Loucy (cell line): ENCODE data around the gene FOXM1.

Experiments
- H2AFZ ChIP-seq: fragments of 200-600 bp; sonication (generic); 2 replicates; pipeline ENCODE4 v1.6.0; 2016; ENCODE audit warnings: antibody characterized with exemption, mild to moderate bottlenecking, low read length, moderate library complexity
- H3F3A ChIP-seq: fragments of 200-600 bp; 2 replicates; pipeline ENCODE4 v1.6.0; 2016; ENCODE audit warnings: antibody characterized with exemption, low read depth, mild to moderate bottlenecking
- H3K27me3 ChIP-seq: fragments of 200-600 bp; sonication (generic); 2 replicates; pipeline ENCODE4 v1.6.1; 2014; ENCODE audit warnings: low read length, mild to moderate bottlenecking; ENCODE audit not compliant: insufficient read depth, poor library complexity, severe bottlenecking
- H3K36me3 ChIP-seq: fragments of 200-600 bp; sonication (generic); 2 replicates; pipeline ENCODE4 v1.6.1; 2016; ENCODE audit warnings: low read length; ENCODE audit not compliant: insufficient read depth
- H3K4me1 ChIP-seq: fragments of 200-600 bp; sonication (generic); 2 replicates; pipeline ENCODE4 v1.5.1; 2014; ENCODE audit warnings: low read length, mild to moderate bottlenecking; ENCODE audit not compliant: insufficient read depth, poor library complexity, severe bottlenecking
- H3K4me2 ChIP-seq: fragments of 200-600 bp; sonication (generic); 2 replicates; pipeline ENCODE4 v1.6.0; 2014; ENCODE audit warnings: antibody characterized with exemption, low read length, low read depth, mild to moderate bottlenecking; ENCODE audit not compliant: poor library complexity, severe bottlenecking
- H3K4me3 ChIP-seq: fragments of 200-600 bp; sonication (generic); 2 replicates; pipeline ENCODE4 v1.5.1; 2014; ENCODE audit warnings: low read length, mild to moderate bottlenecking, mixed read lengths; ENCODE audit not compliant: poor library complexity, severe bottlenecking
- H3K79me2 ChIP-seq: fragments of 200-600 bp; sonication (generic); 2 replicates; pipeline ENCODE4 v1.6.1; 2014; ENCODE audit warnings: low read length; ENCODE audit not compliant: insufficient read depth
- H3K9ac ChIP-seq: fragments of 200-600 bp; sonication (generic); 2 replicates; pipeline ENCODE4 v1.6.0; 2014; ENCODE audit warnings: mild to moderate bottlenecking, low read depth, low read length, moderate library complexity; ENCODE audit not compliant: poor library complexity, severe bottlenecking
- H3K9me2 ChIP-seq: fragments of 200-600 bp; sonication (generic); replicated peaks from 2 replicates; pipeline ENCODE4 v1.6.1; 2016; ENCODE audit warnings: low read depth, low read length, mixed read lengths
- H3K9me3 ChIP-seq: fragments of 200-600 bp; sonication (generic); 2 replicates; pipeline ENCODE4 v1.6.1; 2014; ENCODE audit warnings: mild to moderate bottlenecking, antibody characterized with exemption, low read length, low read depth; ENCODE audit not compliant: insufficient read depth
- H4K20me1 ChIP-seq: fragments of 200-600 bp; sonication (generic); 2 replicates; pipeline ENCODE4 v1.6.0; 2014; ENCODE audit warnings: antibody characterized with exemption, low read length, mild to moderate bottlenecking; ENCODE audit not compliant: insufficient read depth, poor library complexity, severe bottlenecking
- CTCF ChIP-seq: fragments of 200-600 bp; sonication (generic); conservative IDR thresholded peaks from 2 replicates; pipeline ENCODE4 v1.5.1; 2014; ENCODE audit warnings: mild to moderate bottlenecking, antibody characterized with exemption, low read length
- EZH2phosphoT487 ChIP-seq: fragments of 200-600 bp; IDR thresholded peaks from 2 replicates; pipeline ENCODE4 v1.6.1; 2018; ENCODE audit warnings: antibody characterized with exemption, mild to moderate bottlenecking, moderate library complexity, borderline replicate concordance

The FOXM1 gene

GRCh38 chr12:2844786-2845185, 32.2 kb downstream of the FOXM1 start:
- no peak overlapping the region for H3K9ac ChIP-seq
- no peak overlapping the region for H3K4me2 ChIP-seq
- H2AFZ ChIP-seq, result no peak overlapping the region
- no peaks in the 10 kb centered on the region for H3K4me1 ChIP-seq
- H3K27me3 ChIP-seq, result no peaks in the 10 kb centered on the region
- TF ChIP-seq EZH2phosphoT487, result no peak
- no peak for TF ChIP-seq CTCF
- H3K9me3 ChIP-seq, result no peaks in the 10 kb centered on the region
- no peaks in the 10 kb centered on the region for H3K36me3 ChIP-seq
- no peak overlapping the region for H3K4me3 ChIP-seq
- H3K79me2 ChIP-seq, result no peaks in the 10 kb centered on the region
- no peaks in the 10 kb centered on the region for H4K20me1 ChIP-seq
- H3F3A ChIP-seq, result no peaks in the 10 kb centered on the region
- H3K9me2 ChIP-seq, result no peaks in the 10 kb centered on the region

GRCh38 chr12:2842948-2843347, 34.0 kb downstream of the FOXM1 start:
- no peaks in the 10 kb centered on the region for H3K79me2 ChIP-seq

GRCh38 chr12:2841056-2841650, 35.8 kb downstream of the FOXM1 start:
- no peaks in the 10 kb centered on the region for H3K9me2 ChIP-seq
- no peak overlapping the region for H3K9ac ChIP-seq
- no peak overlapping the region for H3K4me3 ChIP-seq
- no peak for TF ChIP-seq EZH2phosphoT487
- TF ChIP-seq CTCF, result no peak
- H3K79me2 ChIP-seq, result no peaks in the 10 kb centered on the region
- no peak overlapping the region for H3K4me2 ChIP-seq
- no peaks in the 10 kb centered on the region for H3K36me3 ChIP-seq
- no peaks in the 10 kb centered on the region for H4K20me1 ChIP-seq
- H3K9me3 ChIP-seq, result no peaks in the 10 kb centered on the region
- H3K27me3 ChIP-seq, result no peaks in the 10 kb centered on the region
- no peaks in the 10 kb centered on the region for H3F3A ChIP-seq
- no peaks in the 10 kb centered on the region for H3K4me1 ChIP-seq
- no peak overlapping the region for H2AFZ ChIP-seq

More at GRCh38 chr12:2842948-2843347, 34.0 kb downstream of the FOXM1 start:
- H3F3A ChIP-seq, result no peaks in the 10 kb centered on the region
- no peaks in the 10 kb centered on the region for H3K27me3 ChIP-seq
- H3K4me2 ChIP-seq, result no peak overlapping the region
- no peak overlapping the region for H3K9ac ChIP-seq
- no peaks in the 10 kb centered on the region for H3K9me3 ChIP-seq
- H2AFZ ChIP-seq, result no peak overlapping the region
- H3K9me2 ChIP-seq, result no peaks in the 10 kb centered on the region
- H3K4me3 ChIP-seq, result no peak overlapping the region
- no peak for TF ChIP-seq CTCF
- no peak for TF ChIP-seq EZH2phosphoT487
- H3K4me1 ChIP-seq, result no peaks in the 10 kb centered on the region
- no peaks in the 10 kb centered on the region for H4K20me1 ChIP-seq
- H3K36me3 ChIP-seq, result no peaks in the 10 kb centered on the region
